ENCODE results near the gene AFTPH. TPM values are rescaled to one million over a fixed set of nuclear protein-coding genes. Genes with fewer than 3 reads are reported as not detected.
"Not testable (repeated sequence)": the region's sequence is repeated elsewhere in the genome, so short reads cannot be mapped to it uniquely, and the experiment has no call there.

Gene AFTPH
- total RNA-seq, 2 experiments from 2014 or later, result 24.2 to 24.3 TPM

DNA sequence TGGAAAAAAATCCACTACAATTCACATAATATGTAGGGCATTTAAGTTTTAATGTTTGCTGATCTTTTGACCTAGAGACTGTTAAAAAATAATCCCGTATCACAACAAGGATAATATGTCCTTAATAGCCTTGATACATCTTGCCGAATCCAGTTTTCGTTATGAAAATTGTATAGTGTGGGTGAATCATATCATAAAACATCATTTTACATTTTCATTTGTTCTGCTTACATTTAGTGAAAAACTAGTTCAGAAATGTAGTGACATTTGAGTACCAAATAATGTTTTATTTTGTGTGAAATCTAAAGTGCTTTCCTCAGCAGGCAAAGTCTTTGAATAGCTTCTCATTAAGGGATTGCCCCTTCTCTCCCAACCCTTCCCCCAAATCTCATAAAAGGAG lies 1.9 kb downstream of the AFTPH start:
- ChIA-PET CTCF (no interaction called here), POLR2A (no interaction called here)
- TF ChIP-seq, protein P1, sequence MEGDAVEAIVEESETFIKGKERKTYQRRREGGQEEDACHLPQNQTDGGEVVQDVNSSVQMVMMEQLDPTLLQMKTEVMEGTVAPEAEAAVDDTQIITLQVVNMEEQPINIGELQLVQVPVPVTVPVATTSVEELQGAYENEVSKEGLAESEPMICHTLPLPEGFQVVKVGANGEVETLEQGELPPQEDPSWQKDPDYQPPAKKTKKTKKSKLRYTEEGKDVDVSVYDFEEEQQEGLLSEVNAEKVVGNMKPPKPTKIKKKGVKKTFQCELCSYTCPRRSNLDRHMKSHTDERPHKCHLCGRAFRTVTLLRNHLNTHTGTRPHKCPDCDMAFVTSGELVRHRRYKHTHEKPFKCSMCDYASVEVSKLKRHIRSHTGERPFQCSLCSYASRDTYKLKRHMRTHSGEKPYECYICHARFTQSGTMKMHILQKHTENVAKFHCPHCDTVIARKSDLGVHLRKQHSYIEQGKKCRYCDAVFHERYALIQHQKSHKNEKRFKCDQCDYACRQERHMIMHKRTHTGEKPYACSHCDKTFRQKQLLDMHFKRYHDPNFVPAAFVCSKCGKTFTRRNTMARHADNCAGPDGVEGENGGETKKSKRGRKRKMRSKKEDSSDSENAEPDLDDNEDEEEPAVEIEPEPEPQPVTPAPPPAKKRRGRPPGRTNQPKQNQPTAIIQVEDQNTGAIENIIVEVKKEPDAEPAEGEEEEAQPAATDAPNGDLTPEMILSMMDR (IDR thresholded peaks at IDR 0.05), result no peak
- no peak overlapping the region for H3K27ac ChIP-seq (ENCODE audit: low read depth in 1 of 2, low read length in 2 of 2)
- H3K9me3 ChIP-seq (ENCODE audit: control insufficient read depth in 1 of 2, insufficient read depth in 1 of 2, low read length in 2 of 2), result no peaks in the 10 kb centered on the region
- Mint-ChIP-seq H3K9me3 (no peaks in the 10 kb centered on the region), H3K4me3 (peak overlapping the region; percentile 99), H3K4me1 (ENCODE audit: low read depth) (peaks cover 61% of the 10 kb centered on the region), H3K27ac (peak overlapping the region; percentile 99), H3K36me3 (ENCODE audit: low read depth) (peaks cover 20% of the 10 kb centered on the region), H3K27me3 (no peaks in the 10 kb centered on the region)
- H3K27me3 ChIP-seq (ENCODE audit: control insufficient read depth in 1 of 2, insufficient read depth in 2 of 2, low read length in 2 of 2), result no peaks in the 10 kb centered on the region
- DNase-seq, result no peak
- H3K36me3 ChIP-seq (ENCODE audit: insufficient read depth, low read length), result no peaks in the 10 kb centered on the region
- peaks cover 16% of the 10 kb centered on the region for H3K4me1 ChIP-seq (ENCODE audit: insufficient read depth, low read length)
- ATAC-seq (ENCODE audit: poor library complexity), result no peak
- intact Hi-C loops (cut with DNase I, micrococcal nuclease), result loop anchor here (5.0 to 10.0 kb wide), 5 partner anchors 381 to 939 kb away; partner anchors contain the start of genes PELI1 (in 2 of the 2), ACTR2 (in 1 of the 2), MDH1 (in 1 of the 2) and RAB1A (in 1 of the 2)
- peak overlapping the region; percentile 89 for H3K4me3 ChIP-seq (ENCODE audit: low read length)

DNA sequence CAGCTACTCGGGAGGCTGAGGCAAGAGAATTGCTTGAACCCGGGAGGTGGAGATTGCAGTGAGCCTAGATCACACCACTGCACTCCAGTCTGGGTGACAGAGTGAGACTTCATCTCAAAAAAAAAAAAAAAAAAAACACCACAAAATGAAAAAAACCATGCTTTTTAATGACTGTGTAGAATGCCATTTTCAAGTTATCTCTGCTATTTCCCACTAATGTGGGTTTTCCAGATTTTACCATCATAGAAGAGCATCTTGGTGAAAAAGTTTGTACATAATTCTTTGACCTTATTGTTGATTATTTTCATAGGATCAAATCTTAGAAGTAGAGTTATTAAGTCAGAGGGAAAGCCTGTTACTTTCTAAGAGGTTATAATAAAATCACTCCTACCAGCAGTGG lies 6.8 kb downstream of the AFTPH start:
- H3K27ac Mint-ChIP-seq; DNase-seq; H3K27ac ChIP-seq (ENCODE audit: low read depth in 1 of 2, low read length in 2 of 2); POLR2A ChIA-PET; H3K9me3 ChIP-seq (ENCODE audit: control insufficient read depth in 1 of 2, insufficient read depth in 1 of 2, low read length in 2 of 2); H3K27me3 ChIP-seq (ENCODE audit: control insufficient read depth in 1 of 2, insufficient read depth in 2 of 2, low read length in 2 of 2); H3K4me3 Mint-ChIP-seq; H3K27me3 Mint-ChIP-seq; ATAC-seq (ENCODE audit: poor library complexity); H3K9me3 Mint-ChIP-seq; H3K4me3 ChIP-seq (ENCODE audit: low read length); CTCF ChIA-PET; H3K36me3 Mint-ChIP-seq (ENCODE audit: low read depth); H3K4me1 ChIP-seq (ENCODE audit: insufficient read depth, low read length); H3K36me3 ChIP-seq (ENCODE audit: insufficient read depth, low read length); intact Hi-C loops (cut with DNase I, micrococcal nuclease): not testable (repeated sequence)
- peaks cover 80% of the 10 kb centered on the region for H3K4me1 Mint-ChIP-seq (ENCODE audit: low read depth)

DNA sequence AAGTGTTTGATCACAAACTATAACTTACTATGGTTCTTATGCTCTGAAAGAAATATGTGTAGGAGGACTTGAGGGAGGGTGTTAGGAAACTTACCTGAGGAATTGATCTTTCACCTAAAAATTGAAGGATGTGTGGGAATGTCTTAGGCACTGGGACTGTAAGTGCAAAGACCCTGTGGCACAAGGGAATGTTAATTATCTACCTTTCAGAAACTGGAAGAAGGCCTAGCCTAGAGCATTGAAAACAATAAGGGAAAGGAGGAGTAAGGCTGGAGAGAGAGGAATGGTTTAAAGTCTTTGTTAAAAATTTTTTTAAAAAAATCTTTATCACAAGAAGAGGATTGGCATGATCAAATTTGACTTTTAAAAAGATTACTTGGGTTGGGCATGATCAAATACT lies 7.9 kb downstream of the AFTPH start:
- peak overlapping the region; percentile 26 for H3K4me3 Mint-ChIP-seq
- H3K9me3 Mint-ChIP-seq, result no peaks in the 10 kb centered on the region
- no peak for ATAC-seq (ENCODE audit: poor library complexity)
- TF ChIP-seq, protein P1 (IDR thresholded peaks at IDR 0.05), result no peak
- POLR2A ChIA-PET, result interaction anchor here (0.9 to 3.0 kb wide), 2 partner anchors 8 to 219 kb away, joined by 3 to 21 read pairs; partner anchors contain the start of gene AFTPH
- no peaks in the 10 kb centered on the region for H3K27me3 Mint-ChIP-seq
- H3K36me3 Mint-ChIP-seq (ENCODE audit: low read depth), result peaks cover 7% of the 10 kb centered on the region
- intact Hi-C loops (cut with DNase I, micrococcal nuclease), result no loop called here
- DNase-seq, result no peak
- Histone ChIP-seq H3K27me3 (ENCODE audit: control insufficient read depth in 1 of 2, insufficient read depth in 2 of 2, low read length in 2 of 2) (no peaks in the 10 kb centered on the region), H3K4me1 (ENCODE audit: insufficient read depth, low read length) (peaks cover 15% of the 10 kb centered on the region), H3K9me3 (ENCODE audit: control insufficient read depth in 1 of 2, insufficient read depth in 1 of 2, low read length in 2 of 2) (no peaks in the 10 kb centered on the region), H3K36me3 (ENCODE audit: insufficient read depth, low read length) (no peaks in the 10 kb centered on the region), H3K4me3 (ENCODE audit: low read length) (no peak overlapping the region), H3K27ac (ENCODE audit: low read depth in 1 of 2, low read length in 2 of 2) (no peak overlapping the region)
- H3K27ac Mint-ChIP-seq, result no peak overlapping the region
- CTCF ChIA-PET, result interaction anchor here (1.6 to 3.3 kb wide), 2 partner anchors 8 to 12 kb away, joined by 3 to 13 read pairs; partner anchors contain the start of gene AFTPH
- H3K4me1 Mint-ChIP-seq (ENCODE audit: low read depth), result peaks cover 75% of the 10 kb centered on the region

DNA sequence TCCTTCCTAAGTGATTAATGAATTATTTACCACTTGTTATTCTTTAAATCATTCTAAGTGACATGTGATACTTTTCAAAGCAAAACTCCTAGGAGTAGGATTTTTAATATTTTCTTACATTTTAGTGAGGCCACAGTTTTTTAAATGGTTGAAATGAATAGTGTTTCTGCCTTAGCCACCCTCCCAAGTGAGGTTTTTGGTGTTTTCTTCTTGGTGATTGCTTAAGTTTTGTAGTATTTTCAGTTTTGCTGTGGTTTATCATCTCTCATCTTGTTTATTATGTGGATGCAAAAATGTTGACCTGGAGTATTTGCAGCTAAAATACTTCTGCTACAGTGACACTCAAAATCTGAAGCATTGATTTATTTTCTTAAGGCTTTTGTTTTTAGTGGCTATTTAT lies 9.8 kb downstream of the AFTPH start:
- Histone ChIP-seq H3K9me3 (ENCODE audit: control insufficient read depth in 1 of 2, insufficient read depth in 1 of 2, low read length in 2 of 2) (no peaks in the 10 kb centered on the region), H3K4me3 (ENCODE audit: low read length) (no peak overlapping the region), H3K36me3 (ENCODE audit: insufficient read depth, low read length) (no peaks in the 10 kb centered on the region), H3K27ac (ENCODE audit: low read depth in 1 of 2, low read length in 2 of 2) (no peak overlapping the region), H3K4me1 (ENCODE audit: insufficient read depth, low read length) (peaks cover 11% of the 10 kb centered on the region), H3K27me3 (ENCODE audit: control insufficient read depth in 1 of 2, insufficient read depth in 2 of 2, low read length in 2 of 2) (no peaks in the 10 kb centered on the region)
- H3K36me3 Mint-ChIP-seq (ENCODE audit: low read depth), result peaks cover 7% of the 10 kb centered on the region
- no peak for DNase-seq
- ChIA-PET POLR2A (interaction anchor here (3.0 kb wide), 1 partner anchor 10 kb away, joined by 21 read pairs; the partner anchor contains the start of gene AFTPH), CTCF (interaction anchor here (1.2 to 3.3 kb wide), 3 partner anchors 10 to 384 kb away, joined by 3 to 13 read pairs (median 3); partner anchors contain the start of gene AFTPH)
- H3K9me3 Mint-ChIP-seq, result no peaks in the 10 kb centered on the region
- intact Hi-C loops (cut with DNase I, micrococcal nuclease), result no loop called here
- peaks cover 75% of the 10 kb centered on the region for H3K4me1 Mint-ChIP-seq (ENCODE audit: low read depth)
- no peak for ATAC-seq (ENCODE audit: poor library complexity)
- H3K27ac Mint-ChIP-seq, result no peak overlapping the region
- TF ChIP-seq, protein P1 (IDR thresholded peaks at IDR 0.05), result no peak
- H3K27me3 Mint-ChIP-seq, result no peaks in the 10 kb centered on the region
- no peak overlapping the region for H3K4me3 Mint-ChIP-seq
